Stimulated activated CD8-positive, alpha-beta memory T cell treated with anti-CD3 and anti-CD28 coated beads, Interleukin-15, amount 100 ng/mL, for 24 hours (primary cell): Measurements from ENCODE around the gene PLXNB1.

Experiments
- DNase-seq: peaks from one replicate; pipeline ENCODE4 v3.0.0-alpha.2; 2020; ENCODE audit warnings: low read depth

PLXNB1 gene

DNA sequence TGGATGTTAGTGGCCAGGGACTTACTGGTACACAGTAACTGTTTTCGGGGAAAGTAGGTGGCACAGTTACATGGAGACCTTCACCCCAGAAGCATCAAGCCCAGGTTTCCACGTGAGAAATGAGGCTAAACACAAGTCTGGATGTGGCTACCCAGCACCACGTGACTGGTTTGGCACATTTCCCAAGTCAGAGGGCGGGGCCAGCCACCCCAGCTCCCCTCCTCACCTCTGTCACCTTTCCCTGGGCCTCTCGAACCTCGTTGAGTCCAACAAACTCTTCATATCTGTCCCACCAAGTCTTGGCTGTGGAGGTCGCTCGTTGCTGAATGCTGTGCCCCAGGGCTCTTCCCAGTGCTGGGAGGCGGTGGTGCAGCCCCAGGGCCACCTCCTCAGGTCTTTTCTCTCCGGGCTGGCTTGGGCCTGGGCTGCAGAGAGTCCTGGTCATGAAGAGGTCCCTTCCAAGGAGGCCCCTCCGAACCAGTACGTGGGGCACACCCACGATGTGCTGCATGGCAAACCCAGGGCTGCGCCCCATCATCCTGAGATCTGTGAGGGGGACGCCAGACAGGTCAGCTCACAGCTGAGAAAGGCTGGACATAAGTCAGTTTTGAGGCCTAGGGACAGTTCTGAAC is 4.8 kb upstream of the PLXNB1 start:
- no peak for DNase-seq

- no peak for DNase-seq
These were observed 3.7 kb upstream of the PLXNB1 start for GRCh38 chr3:48433472-48434118.

GRCh38 chr3:48432411-48433371 is 2.8 kb upstream of the PLXNB1 start:
- DNase-seq: no peak

GRCh38 chr3:48431224-48432029 is 1.5 kb upstream of the PLXNB1 start:
- DNase-seq: no peak

- DNase-seq: no peak
These were observed 819 bp upstream of the PLXNB1 start for GRCh38 chr3:48430708-48431101.

DNA sequence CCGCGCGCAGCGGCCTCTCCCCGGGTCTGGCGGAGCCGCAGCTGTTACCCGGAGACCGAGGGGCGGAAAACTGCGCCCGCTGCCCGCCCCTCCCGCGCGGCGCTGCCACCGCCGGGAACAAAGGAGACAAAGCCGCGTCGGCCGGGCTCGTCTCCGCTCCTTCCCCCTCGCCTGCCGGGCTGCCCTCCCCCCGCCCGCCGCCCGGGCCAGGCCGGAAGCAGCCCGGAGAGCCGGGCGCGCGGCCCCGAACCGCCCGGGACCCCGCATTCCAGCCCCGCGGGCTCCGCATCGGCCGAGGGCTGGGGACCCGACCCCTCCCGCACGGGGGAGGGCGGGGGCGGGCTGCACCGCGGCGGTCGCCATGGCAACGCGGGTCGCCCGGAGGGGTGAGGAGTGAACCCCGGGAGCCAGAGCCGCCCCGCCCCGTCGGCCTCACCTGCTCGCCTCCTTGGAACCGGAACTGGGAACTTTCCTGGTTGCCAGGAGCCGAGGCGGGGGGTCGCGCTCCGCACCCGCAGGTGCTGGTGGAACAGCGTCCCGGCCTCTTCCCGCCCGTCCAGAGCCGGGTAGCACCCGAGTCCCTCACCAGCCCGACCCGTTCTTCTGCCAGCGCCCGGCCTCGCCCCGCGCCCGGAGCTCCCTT is 448 bp downstream of the PLXNB1 start:
- DNase-seq: peak; percentile 32

- no peak for DNase-seq
These were observed 1.1 kb downstream of the PLXNB1 start for GRCh38 chr3:48428572-48429316.

- DNase-seq: no peak
These were observed 1.8 kb downstream of the PLXNB1 start for GRCh38 chr3:48428088-48428571.

- no peak for DNase-seq
These were observed 2.3 kb downstream of the PLXNB1 start for GRCh38 chr3:48427630-48427962.

DNA sequence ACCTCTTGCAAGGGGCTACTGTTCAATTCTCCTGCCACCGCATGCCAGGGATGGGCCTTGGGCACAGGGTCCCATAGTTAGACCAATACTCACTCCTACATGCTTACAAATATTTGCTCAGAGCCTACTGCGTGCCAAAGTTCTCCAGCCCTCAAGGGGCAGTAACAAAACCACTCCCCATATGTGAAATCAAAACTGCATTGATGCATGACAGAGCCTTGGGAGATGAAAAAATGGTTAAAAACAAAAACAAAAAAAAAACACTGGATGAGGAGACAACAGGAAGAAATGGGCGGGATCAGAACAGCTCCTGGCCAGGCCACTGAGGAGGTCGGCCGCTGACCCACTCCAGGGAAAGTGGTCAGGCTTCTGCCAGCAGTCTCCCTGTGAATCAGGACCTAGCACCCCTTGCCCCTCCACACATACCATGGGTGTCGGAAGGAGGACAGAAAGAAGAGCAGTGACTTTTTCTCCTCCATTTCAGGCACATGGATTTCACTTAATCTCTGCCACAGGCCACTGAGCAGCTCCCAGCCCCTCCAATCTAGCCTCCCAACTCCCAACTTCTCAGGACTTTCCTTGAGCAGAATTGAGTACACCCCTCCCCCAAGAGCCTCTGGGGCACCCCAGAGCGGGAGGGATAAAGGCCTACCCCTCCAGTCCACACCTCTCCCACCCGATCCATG is 2.8 kb downstream of the PLXNB1 start:
- no peak for DNase-seq

DNA sequence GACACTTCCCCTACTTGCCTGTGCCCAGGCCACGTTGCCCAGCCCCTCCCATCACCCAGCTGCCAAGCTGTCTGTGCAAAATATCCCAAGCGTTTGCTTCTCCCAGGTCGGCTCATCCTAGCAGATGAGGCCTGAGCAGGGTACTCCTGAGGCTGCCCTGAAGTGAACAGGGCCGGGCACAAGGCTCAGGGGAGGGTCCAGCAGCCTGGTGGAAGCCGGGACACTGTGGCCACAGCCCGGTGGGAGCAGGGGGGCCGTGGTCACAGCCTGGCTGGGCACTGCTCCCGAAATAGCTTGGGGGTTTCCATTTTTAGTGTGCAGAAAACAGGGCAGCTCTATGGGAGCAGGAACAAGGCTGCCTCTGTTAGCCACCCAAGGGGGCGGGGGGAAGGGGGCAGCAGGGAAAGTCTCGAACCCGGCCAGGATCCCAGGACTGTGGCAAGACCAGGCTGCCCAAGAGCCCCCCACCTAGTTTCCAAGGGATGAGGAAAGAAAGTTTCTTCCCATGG is 3.4 kb downstream of the PLXNB1 start:
- no peak for DNase-seq

GRCh38 chr3:48425281-48425812 is 4.5 kb downstream of the PLXNB1 start:
- DNase-seq: no peak

DNA sequence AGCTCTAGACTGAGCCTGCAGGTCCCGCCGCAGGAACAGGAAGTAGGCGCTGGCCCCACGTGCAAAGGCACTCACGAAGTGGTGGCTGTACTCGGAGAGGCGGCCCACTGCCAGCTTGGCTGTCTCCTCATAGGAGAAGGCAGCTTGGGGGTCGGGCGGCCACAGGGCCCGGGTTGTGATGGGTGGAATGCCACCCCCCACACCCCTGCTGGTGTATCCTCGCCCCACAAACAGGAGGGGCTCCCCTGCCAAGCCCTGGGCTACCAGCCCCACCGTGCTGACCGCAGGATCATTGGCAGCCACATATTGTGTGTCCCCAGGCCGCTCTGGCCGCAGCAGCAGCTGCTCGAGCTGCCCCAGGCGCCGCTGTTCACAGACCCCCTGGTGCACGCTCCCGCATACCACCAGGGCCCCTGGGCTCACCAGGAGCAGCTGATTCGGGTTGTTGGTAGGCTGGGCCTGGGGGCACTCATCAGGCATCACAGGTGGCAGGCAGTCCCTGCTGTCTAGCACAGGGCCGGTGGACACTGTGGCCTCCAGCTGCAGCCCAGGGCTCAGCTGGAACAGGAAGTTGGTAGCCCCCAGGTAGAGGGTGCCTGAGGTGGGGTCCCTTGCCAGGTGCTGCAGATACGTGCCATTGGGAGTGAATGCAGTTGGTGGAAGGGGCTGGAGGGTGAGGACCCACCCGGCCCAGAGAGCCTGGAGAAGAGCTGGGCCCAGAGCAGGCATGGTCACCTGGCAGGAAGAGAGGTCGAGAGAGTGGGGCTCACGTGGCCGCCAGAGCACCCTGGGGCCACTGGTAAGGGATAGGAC is 5.8 kb downstream of the PLXNB1 start:
- DNase-seq: no peak

GRCh38 chr3:48423241-48423882 is 6.5 kb downstream of the PLXNB1 start:
- no peak for DNase-seq

DNA sequence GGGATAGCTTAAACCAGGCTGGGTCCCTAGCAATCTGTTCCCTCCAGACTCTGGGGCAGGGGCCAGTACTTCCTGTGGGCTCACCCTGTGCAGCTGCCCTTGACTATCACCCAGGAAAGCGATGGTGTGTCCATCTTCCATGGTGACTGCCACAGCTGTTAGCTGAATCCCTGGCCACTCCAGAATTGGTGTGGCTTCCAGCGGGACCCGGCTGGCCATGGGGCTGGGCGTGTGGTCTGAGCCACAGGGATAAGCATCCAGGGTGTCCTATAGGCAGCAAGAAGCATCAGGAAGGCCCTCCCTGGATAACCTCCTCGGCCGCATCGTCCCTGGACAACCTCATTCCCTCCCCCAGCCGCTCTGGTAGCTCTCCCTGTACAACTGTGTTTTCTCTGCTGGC is 7.2 kb downstream of the PLXNB1 start:
- DNase-seq: no peak

DNA sequence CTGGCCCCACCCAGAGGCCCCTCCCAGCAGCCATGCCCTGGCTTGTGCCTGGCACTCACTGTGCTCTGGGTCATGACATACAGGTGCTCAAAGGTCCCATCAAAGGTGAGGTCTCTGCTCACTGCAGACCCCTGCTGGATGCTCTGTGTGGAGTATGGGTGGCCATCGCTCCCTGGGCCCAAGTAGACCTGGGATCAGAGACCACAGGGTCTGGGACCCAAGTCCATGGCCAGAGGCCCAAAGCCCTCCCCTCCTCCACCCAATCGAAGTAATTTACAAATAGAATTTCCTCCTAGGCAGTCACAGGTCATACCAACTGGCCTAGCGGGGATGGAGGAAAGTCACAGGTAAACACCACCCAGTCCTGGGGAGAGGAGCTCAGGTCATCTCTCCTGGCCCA is 7.6 kb downstream of the PLXNB1 start:
- DNase-seq: no peak

GRCh38 chr3:48420561-48420960 is 9.3 kb downstream of the PLXNB1 start:
- DNase-seq: no peak

DNA sequence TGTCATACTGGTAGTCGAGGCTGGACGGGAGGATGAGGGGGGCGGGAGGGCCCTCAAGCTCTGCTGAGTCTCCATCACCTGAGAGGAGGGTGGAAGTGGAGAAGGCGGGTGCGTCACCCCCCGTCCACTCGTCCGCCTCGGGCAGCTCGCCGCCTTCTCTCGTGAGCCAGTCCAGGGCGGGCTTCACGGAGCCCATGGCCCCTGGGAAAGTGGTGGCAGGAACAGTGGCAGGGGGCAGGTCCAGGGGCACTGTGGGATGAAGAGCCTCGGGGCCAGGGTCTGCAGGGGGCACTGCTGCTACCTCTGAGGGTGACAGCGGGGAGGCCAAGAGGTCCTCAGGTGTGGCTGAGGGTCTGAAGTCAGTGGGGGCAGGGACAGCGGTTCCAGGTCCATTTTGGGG is 10.3 kb downstream of the PLXNB1 start:
- no peak for DNase-seq
